ENCODE results near the gene LMO2.

Gene LMO2

GRCh38 chr11:33915526-33915925, 23.6 kb upstream of the LMO2 start:
- DNase-seq (ENCODE audit: insufficient read length, low spot score): no peak
- no peak for FAIRE-seq

- DNase-seq (ENCODE audit: insufficient read length, low spot score) (no peak), FAIRE-seq (no peak)
Measured at GRCh38 chr11:33913991-33914390, 22.1 kb upstream of the LMO2 start.

GRCh38 chr11:33912405-33913361, 20.8 kb upstream of the LMO2 start:
- FAIRE-seq (peak; percentile 77), DNase-seq (ENCODE audit: insufficient read length, low spot score) (peak; percentile 22)

- DNase-seq (ENCODE audit: insufficient read length, low spot score) (no peak), FAIRE-seq (no peak)
Measured at GRCh38 chr11:33910958-33911339, 19.1 kb upstream of the LMO2 start.

- FAIRE-seq (no peak), DNase-seq (ENCODE audit: insufficient read length, low spot score) (no peak)
Measured at GRCh38 chr11:33910296-33910957, 18.6 kb upstream of the LMO2 start.

GRCh38 chr11:33909552-33909951, 17.7 kb upstream of the LMO2 start:
- DNase-seq (ENCODE audit: insufficient read length, low spot score): no peak
- no peak for FAIRE-seq

- DNase-seq (ENCODE audit: insufficient read length, low spot score) (no peak), FAIRE-seq (no peak)
Measured at GRCh38 chr11:33909150-33909549, 17.3 kb upstream of the LMO2 start.

GRCh38 chr11:33907421-33907820, 15.5 kb upstream of the LMO2 start:
- FAIRE-seq (no peak), DNase-seq (ENCODE audit: insufficient read length, low spot score) (no peak)

GRCh38 chr11:33906484-33907186, 14.8 kb upstream of the LMO2 start:
- no peak for FAIRE-seq
- DNase-seq (ENCODE audit: insufficient read length, low spot score): no peak

- FAIRE-seq: no peak
Measured at GRCh38 chr11:33904102-33904501, 12.2 kb upstream of the LMO2 start.

GRCh38 chr11:33900159-33900840, 8.4 kb upstream of the LMO2 start:
- no peak for DNase-seq (ENCODE audit: insufficient read length, low spot score)
- FAIRE-seq: no peak

More at GRCh38 chr11:33904102-33904501, 12.2 kb upstream of the LMO2 start:
- no peak for DNase-seq (ENCODE audit: insufficient read length, low spot score)

- FAIRE-seq (no peak), DNase-seq (ENCODE audit: insufficient read length, low spot score) (no peak)
Measured at GRCh38 chr11:33899400-33900037, 7.6 kb upstream of the LMO2 start.

GRCh38 chr11:33898957-33899356, 7.1 kb upstream of the LMO2 start:
- FAIRE-seq (no peak), DNase-seq (ENCODE audit: insufficient read length, low spot score) (no peak)

- DNase-seq (ENCODE audit: insufficient read length, low spot score): no peak
- FAIRE-seq: no peak
Measured at GRCh38 chr11:33897761-33898375, 6.0 kb upstream of the LMO2 start.

GRCh38 chr11:33896911-33897310, 5.0 kb upstream of the LMO2 start:
- DNase-seq (ENCODE audit: insufficient read length, low spot score): no peak
- FAIRE-seq: no peak

- FAIRE-seq: no peak
Measured at GRCh38 chr11:33895752-33896137, 3.9 kb upstream of the LMO2 start.

GRCh38 chr11:33894398-33894746, 2.5 kb upstream of the LMO2 start:
- DNase-seq (ENCODE audit: insufficient read length, low spot score) (no peak), FAIRE-seq (peak; percentile 66)

More at GRCh38 chr11:33895752-33896137, 3.9 kb upstream of the LMO2 start:
- DNase-seq (ENCODE audit: insufficient read length, low spot score): no peak

- DNase-seq (ENCODE audit: insufficient read length, low spot score): peak; percentile 53
- FAIRE-seq: peak; percentile 93
Measured at GRCh38 chr11:33893711-33894397, 2.0 kb upstream of the LMO2 start.

- DNase-seq (ENCODE audit: insufficient read length, low spot score) (no peak), FAIRE-seq (no peak)
Measured at GRCh38 chr11:33892906-33893594, 1.2 kb upstream of the LMO2 start.
